Stomach (tissue), 9 donors: ENCODE data around the gene AIMP2. TPM values are rescaled to one million over a fixed set of nuclear protein-coding genes. Genes with fewer than 3 reads are reported as not detected.

Experiments used
- DNase-seq, 2 donors: peaks; one replicate each; pipeline versions ENCODE4 v3.0.0 to v3.0.0-alpha.2; 2013 to 2019
- H3K27ac ChIP-seq, 5 donors: fragments of 200-600 bp in 4 of 5; sonication (generic) in 4 of 5; one replicate each; pipeline ENCODE4 v1.5.1; 2013 to 2019; ENCODE audit warnings: mild to moderate bottlenecking in 1 of 5, moderate library complexity in 1 of 5
- H3K27me3 ChIP-seq, 3 donors: fragments of 200-600 bp; sonication (generic); one replicate each; pipeline ENCODE4 v1.5.1; 2017 to 2019; ENCODE audit warnings: mixed run types in 1 of 3
- H3K36me3 ChIP-seq, 4 donors: fragments of 200-600 bp; sonication (generic); 1 replicate in 3 of 4; 2 replicates in 1 of 4; pipeline ENCODE4 v1.5.1; 2016 to 2019
- H3K4me1 ChIP-seq, 4 donors: fragments of 200-600 bp; sonication (generic); one replicate each; pipeline ENCODE4 v1.5.1; 2016 to 2019
- H3K4me3 ChIP-seq, 4 donors: fragments of 200-600 bp; sonication (generic) in 3 of 4; one replicate each; pipeline ENCODE4 v1.5.1; 2016 to 2019; ENCODE audit warnings: mild to moderate bottlenecking in 1 of 4
- H3K9me3 ChIP-seq, 4 donors: fragments of 200-600 bp; sonication (generic); one replicate each; pipeline ENCODE4 v1.5.1; 2016 to 2019
- CTCF ChIP-seq, 7 experiments: fragments of 450-650 bp in 4 of 7; fragments of 200-600 bp in 3 of 7; sonication (generic) in 3 of 7; IDR thresholded peaks; one replicate each; pipeline ENCODE4 v1.5.1; 2016 to 2019; ENCODE audit warnings: antibody characterized with exemption in 7 of 7, control low read depth in 2 of 7, mild to moderate bottlenecking in 1 of 7
- POLR2AphosphoS5 ChIP-seq, 3 donors: sonication (generic); formaldehyde crosslinking; IDR thresholded peaks; one replicate each; pipeline ENCODE4 v1.6.1; 2016; ENCODE audit warnings: antibody characterized with exemption in 3 of 3
- WGBS, 5 donors: extraction: QIAGEN DNeasy Blood & Tissue Kit in 3 of 5; methylation state at CpG; one replicate each; pipeline versions ENCODE4 v1.1.5 to v1.1.7; 2013 to 2018; 5-methylcytosine and 5-hydroxymethylcytosine counted together
- intact Hi-C: fragments of 100-400 bp; cut with DNase I; formaldehyde crosslinking; loops from one replicate; pipeline ENCODE4 v1.15.1; 2023; ENCODE audit warnings: low total_unique reads
- polyA plus RNA-seq, 3 donors: library from polyadenylated mRNA; stranded (reverse); fragments of 200-250 nt; gene quantifications; one replicate each; pipeline ENCODE4 v1.2.3, GENCODE V29; 2013
- small RNA-seq, 4 donors: library from RNA; depleted of rRNA; stranded (forward); fragments of <200 nt; gene quantifications; one replicate each; pipeline ENCODE3, GENCODE V24; 2016
- total RNA-seq, 5 donors: library from RNA; depleted of rRNA; stranded (reverse); fragments of >200 nt; gene quantifications; one replicate each; pipeline versions ENCODE4 v1.1.0 to v1.2.3, GENCODE V29; 2014 to 2016
- donor health status: healthy with polysubstance abuse.
- donor health status: Bipolar disorder and iron deficiency.
- donor health status: healthy.

AIMP2 gene
- total and polyA plus RNA-seq, 8 donors = 18.9 to 111 (median 20.5) TPM; not detected in 1

GRCh38 chr7:6071406-6071805 lies 62.3 kb downstream of the AIMP2 start:
- no peak for TF ChIP-seq POLR2AphosphoS5 (IDR thresholded peaks at IDR 0.05)
- TF ChIP-seq CTCF (IDR thresholded peaks at IDR 0.05) = no peak
- Histone ChIP-seq H3K27ac (no peak overlapping the region), H3K4me1 (no peaks in the 10 kb centered on the region), H3K36me3 (no peaks in the 10 kb centered on the region), H3K27me3 (no peaks in the 10 kb centered on the region), H3K9me3 (no peaks in the 10 kb centered on the region), H3K4me3 (no peak overlapping the region)
- intact Hi-C loops = no loop called here
- DNase-seq = no peak
- WGBS, 5 donors = 69 to 75% (median 72%) methylated on average over 3 of the region's 3 CpGs

Small RNAs within 50 kb of the gene (small RNA-seq; reads per million reads assigned to genes)
- gene RF00019 (0 reads per million in 4 donors), gene RNU6-218P (0 reads per million in 4 donors), gene SNORA80D (0 to 1.4 (median 0.83) reads per million in 4 donors)

Other genes starting within 250 kb of the AIMP2 start
- gene RNF216, start 227.6 kb upstream of the AIMP2 start, total RNA-seq = 10 to 100 TPM; 29.3 to 85.2 (median 36.6) TPM
- 1 to 10 TPM; 6.1 to 7.8 (median 6.3) TPM for gene RNF216, start 227.6 kb upstream of the AIMP2 start, polyA plus RNA-seq
- gene OCM, start 128.5 kb upstream of the AIMP2 start, total RNA-seq = not detected
- gene OCM, start 128.5 kb upstream of the AIMP2 start, polyA plus RNA-seq = under 1 TPM in 1 of 3 donors, not detected in 2; 0.58 TPM
- 10 to 100 TPM in 4 of 5 donors, 1 to 10 TPM in 1; 8.4 to 60.8 (median 24.5) TPM for gene CCZ1, start 110.5 kb upstream of the AIMP2 start, total RNA-seq
- 10 to 100 TPM; 43.1 to 62.3 (median 61.9) TPM for gene CCZ1, start 110.5 kb upstream of the AIMP2 start, polyA plus RNA-seq
- gene RSPH10B, start 38.6 kb upstream of the AIMP2 start, total RNA-seq = not detected
- gene RSPH10B, start 38.6 kb upstream of the AIMP2 start, polyA plus RNA-seq = under 1 TPM in 1 of 3 donors, not detected in 2; 0.08 TPM
- 10 to 100 TPM in 3 of 5 donors, 1 to 10 TPM in 2; 2.9 to 16.0 (median 11.0) TPM for gene PMS2, start 223 bp upstream of the AIMP2 start, total RNA-seq
- gene PMS2, start 223 bp upstream of the AIMP2 start, polyA plus RNA-seq = 1 to 10 TPM; 3.7 to 4.4 (median 4.0) TPM
- gene ANKRD61, start 22.1 kb downstream of the AIMP2 start, total RNA-seq = 1 to 10 TPM in 2 of 5 donors, not detected in 3; 1.3 to 4.1 TPM
- gene ANKRD61, start 22.1 kb downstream of the AIMP2 start, polyA plus RNA-seq = not detected
- 1,000 to 10,000 TPM in 1 of 5 donors, 100 to 1,000 TPM in 2, 10 to 100 TPM in 2; 77.2 to 1,118 (median 202) TPM for gene EIF2AK1, start 49.9 kb downstream of the AIMP2 start, total RNA-seq
- 10 to 100 TPM; 34.4 to 65.4 (median 37.3) TPM for gene EIF2AK1, start 49.9 kb downstream of the AIMP2 start, polyA plus RNA-seq
- 10 to 100 TPM in 3 of 5 donors, 1 to 10 TPM in 1, under 1 TPM in 1; 0.58 to 42.9 (median 10.9) TPM for gene USP42, start 95.7 kb downstream of the AIMP2 start, total RNA-seq
- gene USP42, start 95.7 kb downstream of the AIMP2 start, polyA plus RNA-seq = 1 to 10 TPM; 2.1 to 4.3 (median 2.5) TPM